Calu3 (cell line): ENCODE data around the gene RPL37A. TPM values are rescaled to one million over a fixed set of nuclear protein-coding genes. Genes with fewer than 3 reads are reported as not detected.

Source experiments
- BruUV-seq: library from RNA; stranded (reverse); fragments of 400-500 nt; replicated peaks from 2 replicates; lab custom pipeline; 2021; lab: Mats Ljungman, UMichigan
- CTCF ChIA-PET: fragments of 300-600 bp; sonication (Branson Sonifier 250); formaldehyde crosslinking; loops from one replicate; lab custom pipeline; 2022; ENCODE audit warnings: antibody characterized with exemption; lab: Charles Lee
- DNase-seq: peaks from one replicate; pipeline ENCODE4 v3.0.0; 2022
- H3K27ac Mint-ChIP-seq: one replicate; pipeline ENCODE4 v1.8.0; 2022; ENCODE audit warnings: mixed read lengths; ENCODE audit not compliant: unreplicated experiment
- H3K27me3 Mint-ChIP-seq: one replicate; pipeline ENCODE4 v1.8.0; 2022; ENCODE audit warnings: mixed read lengths; ENCODE audit not compliant: unreplicated experiment
- H3K36me3 Mint-ChIP-seq: one replicate; pipeline ENCODE4 v1.8.0; 2022; ENCODE audit warnings: mild to moderate bottlenecking, moderate library complexity, mixed read lengths; ENCODE audit not compliant: insufficient read depth, unreplicated experiment
- H3K4me1 Mint-ChIP-seq: one replicate; pipeline ENCODE4 v1.8.0; 2022; ENCODE audit warnings: mild to moderate bottlenecking, low read depth, mixed read lengths; ENCODE audit not compliant: unreplicated experiment
- H3K4me3 Mint-ChIP-seq: one replicate; pipeline ENCODE4 v1.8.0; 2022; ENCODE audit warnings: mild to moderate bottlenecking, low read depth, moderate library complexity, mixed read lengths; ENCODE audit not compliant: unreplicated experiment
- H3K9me3 Mint-ChIP-seq: one replicate; pipeline ENCODE4 v1.8.0; 2022; ENCODE audit warnings: low read depth, mixed read lengths; ENCODE audit not compliant: unreplicated experiment
- CTCF ChIP-seq: fragments of 200-600 bp; IDR thresholded peaks from one replicate; pipeline ENCODE4 v1.8.0; 2022; ENCODE audit warnings: antibody characterized with exemption; ENCODE audit not compliant: unreplicated experiment
- intact Hi-C: fragments of 100-400 bp; cut with micrococcal nuclease; formaldehyde crosslinking; loops from one replicate; pipeline ENCODE4 v1.10.0; 2022; ENCODE audit not compliant: unreplicated experiment
- total RNA-seq: library from RNA; stranded (reverse); gene quantifications from 2 replicates; pipeline ENCODE4 v1.2.3, GENCODE V29; 2022

The RPL37A gene
- total RNA-seq, 1 experiment from 2014 or later = 1,889 TPM

- Mint-ChIP-seq H3K4me3 (no peak overlapping the region), H3K27ac (no peak overlapping the region), H3K27me3 (no peaks in the 10 kb centered on the region), H3K4me1 (peaks cover 10% of the 10 kb centered on the region), H3K36me3 (no peaks in the 10 kb centered on the region), H3K9me3 (no peaks in the 10 kb centered on the region)
- no TSS peak for BruUV-seq
- no peak for TF ChIP-seq CTCF
- CTCF ChIA-PET = no interaction called here
- DNase-seq = no peak
- intact Hi-C loops = no loop called here
Observed at GRCh38 chr2:216486708-216487107, 11.9 kb upstream of the RPL37A start.

- no TSS peak for BruUV-seq
- H3K9me3 Mint-ChIP-seq = no peaks in the 10 kb centered on the region
- intact Hi-C loops = no loop called here
- H3K27me3 Mint-ChIP-seq = no peaks in the 10 kb centered on the region
- H3K27ac Mint-ChIP-seq = no peak overlapping the region
- CTCF ChIA-PET = interaction anchor here (0.5 to 0.7 kb wide), 2 partner anchors 225 to 309 kb away, joined by 3 to 4 read pairs; no protein-coding TSS in a partner anchor
- H3K4me3 Mint-ChIP-seq = no peak overlapping the region
- peaks cover 3% of the 10 kb centered on the region for H3K36me3 Mint-ChIP-seq
- H3K4me1 Mint-ChIP-seq = peaks cover 10% of the 10 kb centered on the region
- no peak for TF ChIP-seq CTCF
- DNase-seq = no peak
Observed at GRCh38 chr2:216490061-216490460, 8.6 kb upstream of the RPL37A start.

DNA sequence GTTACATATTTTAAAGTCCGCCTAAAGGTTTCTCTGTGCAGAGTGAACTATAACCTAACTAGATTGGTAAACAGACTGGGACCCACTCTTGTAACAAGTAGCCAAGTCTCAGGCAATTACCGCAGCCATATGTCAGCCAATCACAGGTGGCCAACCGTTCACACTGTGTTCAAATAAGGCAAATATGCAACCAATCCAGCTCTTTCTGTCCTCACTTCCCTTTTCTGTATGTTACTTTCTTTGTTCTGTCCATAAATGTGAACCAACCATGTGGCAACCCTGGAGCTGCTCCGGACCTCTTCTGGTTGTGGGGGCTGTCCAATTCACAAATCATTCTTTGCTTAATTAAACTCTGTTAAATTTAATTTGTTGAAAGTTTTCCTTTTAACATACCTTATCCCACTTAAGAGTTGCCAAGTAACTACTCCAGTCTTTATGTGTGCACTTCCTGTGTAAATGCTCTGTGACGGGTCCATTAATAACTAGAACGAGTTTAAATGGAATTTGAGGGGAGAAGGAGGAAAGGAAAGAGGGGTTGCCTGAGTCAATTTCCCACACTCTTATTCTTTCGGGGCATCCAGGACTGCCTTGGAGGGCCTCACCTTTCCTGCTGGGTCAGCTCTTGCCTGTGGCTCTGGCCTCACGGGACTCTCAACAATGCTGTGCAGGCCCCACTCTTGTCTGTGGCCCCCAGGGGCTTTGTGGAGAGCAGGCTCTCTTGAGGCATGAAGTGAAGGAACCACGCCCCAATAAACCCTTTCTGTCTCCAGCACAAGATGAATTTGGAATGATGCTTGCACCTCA is 6.6 kb upstream of the RPL37A start:
- no peaks in the 10 kb centered on the region for H3K9me3 Mint-ChIP-seq
- peaks cover 10% of the 10 kb centered on the region for H3K4me1 Mint-ChIP-seq
- CTCF ChIA-PET = interaction anchor here (1.1 kb wide), 1 partner anchor 112 kb away, joined by 3 read pairs; no protein-coding TSS in a partner anchor
- H3K36me3 Mint-ChIP-seq = peaks cover 3% of the 10 kb centered on the region
- intact Hi-C loops = no loop called here
- no peak for DNase-seq
- no TSS peak for BruUV-seq
- no peak overlapping the region for H3K4me3 Mint-ChIP-seq
- H3K27me3 Mint-ChIP-seq = no peaks in the 10 kb centered on the region
- H3K27ac Mint-ChIP-seq = no peak overlapping the region
- no peak for TF ChIP-seq CTCF

GRCh38 chr2:216492597-216493333 is 5.9 kb upstream of the RPL37A start:
- H3K9me3 Mint-ChIP-seq = no peaks in the 10 kb centered on the region
- CTCF ChIA-PET = no interaction called here
- no peaks in the 10 kb centered on the region for H3K27me3 Mint-ChIP-seq
- TF ChIP-seq CTCF = no peak
- no TSS peak for BruUV-seq
- peaks cover 15% of the 10 kb centered on the region for H3K4me1 Mint-ChIP-seq
- peaks cover 6% of the 10 kb centered on the region for H3K36me3 Mint-ChIP-seq
- no peak overlapping the region for H3K27ac Mint-ChIP-seq
- H3K4me3 Mint-ChIP-seq = no peak overlapping the region
- intact Hi-C loops = no loop called here
- no peak for DNase-seq
